GM20000 (cell line): ENCODE results near the gene MACROD1.

Experiments
- DNase-seq: peaks from one replicate; pipeline ENCODE4 v3.0.0; 2012; ENCODE audit warnings: low spot score
- TF ChIP-seq, protein P1 (sequence below): IDR thresholded peaks from 2 replicates; pipeline ENCODE4 v1.5.1; 2012; ENCODE audit warnings: mild to moderate bottlenecking, control low read depth; ENCODE audit errors: extremely low read depth, missing control alignments

The MACROD1 gene

DNA sequence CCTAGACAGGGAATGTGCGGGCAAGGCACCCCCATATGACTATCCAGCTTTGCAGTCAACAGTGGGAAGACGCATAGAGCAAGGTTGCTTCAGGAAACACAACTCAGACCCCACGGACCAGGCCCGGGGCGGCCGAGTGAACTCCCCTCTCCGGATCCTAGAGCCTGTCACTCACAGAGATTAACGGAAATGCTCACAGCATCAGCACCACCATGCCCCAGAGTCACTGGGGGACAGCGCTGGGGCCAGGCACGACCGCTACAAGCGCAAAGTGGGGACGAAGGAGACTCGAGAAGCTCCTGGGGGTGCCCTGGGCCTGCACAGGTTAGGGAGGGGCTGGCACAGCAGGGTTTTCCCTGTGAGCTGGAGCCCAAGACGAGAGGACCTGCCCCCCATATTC lies 15.9 kb downstream of the MACROD1 start:
- TF ChIP-seq, protein P1, sequence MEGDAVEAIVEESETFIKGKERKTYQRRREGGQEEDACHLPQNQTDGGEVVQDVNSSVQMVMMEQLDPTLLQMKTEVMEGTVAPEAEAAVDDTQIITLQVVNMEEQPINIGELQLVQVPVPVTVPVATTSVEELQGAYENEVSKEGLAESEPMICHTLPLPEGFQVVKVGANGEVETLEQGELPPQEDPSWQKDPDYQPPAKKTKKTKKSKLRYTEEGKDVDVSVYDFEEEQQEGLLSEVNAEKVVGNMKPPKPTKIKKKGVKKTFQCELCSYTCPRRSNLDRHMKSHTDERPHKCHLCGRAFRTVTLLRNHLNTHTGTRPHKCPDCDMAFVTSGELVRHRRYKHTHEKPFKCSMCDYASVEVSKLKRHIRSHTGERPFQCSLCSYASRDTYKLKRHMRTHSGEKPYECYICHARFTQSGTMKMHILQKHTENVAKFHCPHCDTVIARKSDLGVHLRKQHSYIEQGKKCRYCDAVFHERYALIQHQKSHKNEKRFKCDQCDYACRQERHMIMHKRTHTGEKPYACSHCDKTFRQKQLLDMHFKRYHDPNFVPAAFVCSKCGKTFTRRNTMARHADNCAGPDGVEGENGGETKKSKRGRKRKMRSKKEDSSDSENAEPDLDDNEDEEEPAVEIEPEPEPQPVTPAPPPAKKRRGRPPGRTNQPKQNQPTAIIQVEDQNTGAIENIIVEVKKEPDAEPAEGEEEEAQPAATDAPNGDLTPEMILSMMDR: no peak
- DNase-seq: no peak

DNA sequence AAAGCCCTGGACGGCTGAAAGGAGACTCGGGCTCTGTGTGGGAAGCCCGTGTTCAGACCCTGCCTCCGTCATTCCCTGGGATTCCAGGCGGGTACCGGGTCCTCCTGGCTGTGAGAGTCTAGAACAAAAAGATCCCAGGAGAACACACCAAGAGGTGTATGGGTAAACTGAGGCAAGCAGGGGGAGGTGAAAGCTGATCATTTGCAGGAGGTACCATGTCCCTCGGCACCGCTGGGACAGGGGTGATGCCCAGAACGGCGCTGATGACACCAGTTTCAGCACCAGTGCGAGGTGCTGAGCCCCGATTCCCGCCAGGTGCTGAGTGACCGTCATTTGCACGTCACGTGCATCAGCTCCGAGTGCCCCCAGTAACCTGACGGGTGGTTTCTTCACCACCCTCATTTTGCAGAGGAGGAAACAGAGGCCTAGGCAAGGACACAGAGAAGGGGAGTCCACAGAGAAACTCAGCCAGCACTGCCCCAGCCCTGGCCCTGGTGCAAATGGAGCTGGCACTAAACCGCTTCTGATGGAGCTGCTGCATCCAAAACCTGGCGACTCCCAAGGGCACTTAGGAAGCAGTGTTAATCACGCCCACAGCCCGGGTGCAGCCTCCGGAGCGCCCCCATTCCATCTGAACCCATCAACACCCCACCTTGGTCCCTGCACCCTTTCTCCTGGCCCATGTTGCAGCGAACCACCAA lies 16.8 kb downstream of the MACROD1 start:
- DNase-seq: no peak
- TF ChIP-seq, protein P1: no peak

DNA sequence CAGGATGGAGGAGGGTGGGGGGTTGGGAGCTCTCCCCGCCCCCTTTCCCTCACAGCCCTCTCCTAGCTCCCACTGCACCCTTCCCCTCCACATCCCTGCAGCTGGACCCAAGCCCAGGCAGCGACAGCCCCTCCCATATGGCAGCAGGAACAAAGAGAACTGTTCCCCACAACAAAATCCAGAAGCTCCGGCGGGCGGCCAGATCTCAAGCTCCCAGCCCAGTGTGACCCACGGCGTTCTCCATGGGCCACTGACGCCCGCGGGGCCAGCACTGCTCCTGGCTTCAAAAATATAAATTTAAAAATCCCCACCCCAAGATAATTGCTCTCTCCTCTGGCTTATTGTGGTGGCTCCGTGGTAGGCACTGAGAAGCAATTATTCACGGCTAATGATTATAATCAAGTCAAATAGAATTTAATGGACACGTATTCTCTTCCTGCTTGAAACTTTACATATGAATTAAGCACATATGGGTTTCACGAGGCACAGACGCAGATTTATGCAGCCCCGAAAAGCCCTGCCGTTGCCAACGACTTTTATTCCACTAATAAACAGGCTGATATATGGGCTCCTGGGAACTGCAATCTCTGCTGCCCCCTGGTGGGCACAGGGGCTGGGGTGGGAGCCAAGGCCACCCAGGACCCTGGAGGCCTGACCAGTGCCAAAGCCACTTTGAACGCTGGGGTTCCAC lies 17.5 kb downstream of the MACROD1 start:
- TF ChIP-seq, protein P1: peak; percentile 82
- DNase-seq: peak; percentile 79

DNA sequence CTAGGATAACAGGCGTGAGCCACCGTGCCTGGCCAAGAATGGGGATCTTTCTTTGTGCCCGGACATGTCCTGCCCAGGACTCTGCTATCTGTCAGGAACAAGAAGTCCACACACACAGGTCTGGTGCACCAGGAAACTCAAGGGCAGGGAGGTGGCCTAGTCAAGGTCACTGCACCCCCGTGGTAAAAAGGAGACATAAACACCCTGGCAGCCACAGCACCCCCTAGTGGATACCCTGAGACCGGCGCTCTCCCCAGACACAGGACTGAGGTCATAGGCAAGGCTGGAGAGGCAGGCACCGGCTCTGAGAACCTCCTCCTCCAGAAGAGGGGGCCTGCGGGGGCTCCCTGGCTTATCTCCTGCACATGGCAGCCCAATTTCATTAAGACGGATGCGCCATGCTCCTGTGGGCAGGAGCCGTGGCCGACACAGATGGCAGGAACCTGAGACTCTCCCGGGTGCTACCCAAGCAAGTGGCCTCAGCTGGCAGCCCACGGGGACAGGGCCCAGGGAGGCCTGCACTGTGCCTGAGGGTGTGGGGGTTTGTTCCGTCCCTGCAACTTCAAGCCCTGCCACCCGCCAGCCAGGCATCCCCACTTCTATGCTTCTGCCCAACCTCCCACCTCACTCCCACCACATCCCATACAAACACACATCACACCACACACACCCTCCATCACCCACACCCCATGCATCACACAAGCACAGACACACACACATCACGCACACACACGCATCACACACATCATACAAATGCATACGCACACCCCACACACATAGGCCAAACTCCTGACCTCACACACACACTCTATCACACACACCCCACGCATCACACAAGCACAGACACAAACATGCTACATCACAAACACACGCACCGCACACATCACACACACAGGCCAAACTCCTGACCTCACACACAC lies 19.6 kb downstream of the MACROD1 start:
- TF ChIP-seq, protein P1: peak; percentile 62
- peak; percentile 82 for DNase-seq

DNA sequence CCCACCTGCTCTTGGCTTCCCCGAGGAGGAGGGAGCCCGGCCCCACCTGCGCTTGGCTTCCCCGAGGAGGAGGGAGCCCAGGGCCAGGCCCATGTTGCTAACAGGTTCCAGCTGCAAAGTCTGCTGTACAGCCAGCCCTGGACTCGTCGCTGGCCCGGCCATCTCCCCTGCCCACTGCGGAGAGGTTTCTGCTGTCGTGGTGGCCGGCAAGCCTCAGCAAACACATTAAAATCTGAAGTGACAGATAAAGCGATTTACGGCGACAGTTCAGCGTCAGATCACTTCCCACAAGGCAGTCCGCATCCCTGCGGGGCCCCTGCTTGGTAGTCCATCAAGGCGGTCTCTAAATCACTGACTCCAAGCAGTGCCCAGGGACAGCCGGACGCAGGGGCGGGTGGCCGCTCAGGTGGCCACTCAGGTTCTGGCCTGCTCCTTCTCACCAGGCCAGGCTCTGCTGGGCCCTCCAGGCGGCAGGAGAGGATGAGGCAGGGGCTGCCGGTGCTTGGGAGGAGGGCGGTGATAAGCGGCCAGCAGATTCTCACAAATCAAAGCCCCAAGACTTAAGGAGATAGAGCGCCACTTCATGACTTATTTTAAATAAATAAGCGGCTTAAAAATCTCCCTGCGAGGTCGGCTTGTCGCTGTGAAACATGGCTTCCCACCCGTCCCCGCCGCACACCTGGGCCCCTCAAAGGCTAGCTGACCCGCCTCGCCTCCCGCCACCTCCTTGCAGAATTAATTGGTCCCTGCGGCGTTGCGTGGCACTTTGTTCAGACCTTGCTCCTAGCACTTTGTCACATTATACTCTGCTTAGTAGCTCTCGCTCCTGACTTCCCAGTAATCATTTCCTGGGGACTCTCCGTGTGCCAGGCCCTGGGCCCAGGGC lies 21.1 kb downstream of the MACROD1 start:
- TF ChIP-seq, protein P1: no peak
- no peak for DNase-seq

- DNase-seq: no peak
Observed at GRCh38 chr11:64141081-64141783, 24.7 kb downstream of the MACROD1 start.

More at GRCh38 chr11:64141081-64141783, 24.7 kb downstream of the MACROD1 start:
- TF ChIP-seq, protein P1: no peak
